ENCODE results near the gene RSPH6A. TPM values are rescaled to one million over a fixed set of nuclear protein-coding genes. Genes with fewer than 3 reads are reported as not detected.
A peak's percentile ranks its signal among the peaks of the same experiment; 100 is the strongest.

RSPH6A gene
- total RNA-seq, 4 donors from 2014 or later, result 0.54 to 3.3 TPM; not detected in 2

- TF ChIP-seq CTCF (IDR thresholded peaks at IDR 0.05), result no peak
- no peak for TF ChIP-seq POLR2A (IDR thresholded peaks at IDR 0.05)
- peaks cover 0 to 17% (median 0%) of the 10 kb centered on the region in 3 donors for H3K36me3 ChIP-seq
- H3K27ac ChIP-seq, result no peak overlapping the region
- H3K27me3 ChIP-seq, result no peaks in the 10 kb centered on the region
- H3K9me3 ChIP-seq, result no peaks in the 10 kb centered on the region
- H3K4me1 ChIP-seq, result peaks cover 0 to 17% (median 0%) of the 10 kb centered on the region in 4 donors
- no peak for DNase-seq
- peak overlapping the region in 3 of 4 donors; percentile 23 to 40 (median 38) for H3K4me3 ChIP-seq
Observed at GRCh38 chr19:45815481-45816216, 541 bp upstream of the RSPH6A start.

GRCh38 chr19:45814166-45814780 is 835 bp downstream of the RSPH6A start:
- no peak for TF ChIP-seq POLR2A (IDR thresholded peaks at IDR 0.05)
- no peak for TF ChIP-seq CTCF (IDR thresholded peaks at IDR 0.05)
- no peak overlapping the region for H3K27ac ChIP-seq
- peaks cover 0 to 23% (median 0%) of the 10 kb centered on the region in 4 donors for H3K4me1 ChIP-seq
- peaks cover 0 to 6% (median 0%) of the 10 kb centered on the region in 3 donors for H3K36me3 ChIP-seq
- no peaks in the 10 kb centered on the region for H3K27me3 ChIP-seq
- no peak overlapping the region for H3K4me3 ChIP-seq
- DNase-seq, result no peak
- H3K9me3 ChIP-seq, result no peaks in the 10 kb centered on the region

DNA sequence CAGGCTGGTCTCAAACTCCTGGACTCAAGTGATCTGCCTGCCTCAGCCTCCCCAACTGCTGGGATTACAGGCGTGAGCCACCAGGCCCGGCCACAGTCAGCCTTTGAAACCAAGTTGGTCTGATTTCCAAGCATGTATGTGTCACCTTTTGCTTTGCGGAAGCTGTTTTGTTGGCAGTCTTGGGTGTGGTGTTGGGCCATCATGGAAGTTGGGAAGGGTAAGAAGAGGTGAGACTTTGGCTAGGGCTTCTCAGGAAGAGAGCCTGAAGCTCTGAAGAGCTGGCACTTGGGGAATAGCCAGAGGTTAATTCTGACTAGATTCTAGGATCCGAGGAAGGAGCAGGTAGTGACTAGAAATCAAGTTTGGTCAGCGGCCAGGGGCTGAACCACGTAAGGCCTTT is 2.8 kb downstream of the RSPH6A start:
- H3K4me1 ChIP-seq, result peaks cover 0 to 23% (median 0%) of the 10 kb centered on the region in 4 donors
- H3K9me3 ChIP-seq, result no peaks in the 10 kb centered on the region
- DNase-seq, result no peak
- no peak overlapping the region for H3K4me3 ChIP-seq
- TF ChIP-seq CTCF (IDR thresholded peaks at IDR 0.05) (no peak), POLR2A (IDR thresholded peaks at IDR 0.05) (no peak)
- H3K27ac ChIP-seq, result no peak overlapping the region
- H3K27me3 ChIP-seq, result no peaks in the 10 kb centered on the region
- no peaks in the 10 kb centered on the region for H3K36me3 ChIP-seq

DNA sequence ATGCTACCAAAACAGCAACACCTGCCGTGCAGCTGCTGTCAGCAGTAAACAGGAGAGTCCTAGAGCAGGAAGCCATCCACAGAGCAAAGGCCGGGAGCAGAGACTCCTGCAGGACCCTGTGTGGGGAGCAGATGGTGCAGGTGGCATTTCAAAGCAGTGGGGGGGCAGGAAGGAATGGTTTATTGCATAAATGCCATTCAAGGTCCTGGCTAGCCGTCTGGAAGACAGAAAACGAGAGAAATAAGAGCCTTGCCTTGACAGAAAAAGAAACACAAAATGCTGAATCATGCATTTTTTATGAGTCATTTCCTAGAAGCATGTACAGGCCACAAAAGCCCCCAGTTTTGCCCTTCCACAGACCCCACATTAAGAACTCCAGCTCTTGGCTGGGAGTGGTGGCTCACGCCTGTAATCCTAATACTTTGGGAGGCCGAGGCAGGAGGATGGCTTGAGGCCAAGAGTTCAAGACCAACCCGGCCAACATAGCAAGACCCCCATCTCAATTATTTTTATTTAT is 5.4 kb downstream of the RSPH6A start:
- Histone ChIP-seq H3K9me3 (no peaks in the 10 kb centered on the region), H3K4me1 (peaks cover 0 to 8% (median 0%) of the 10 kb centered on the region in 4 donors), H3K27ac (no peak overlapping the region), H3K36me3 (no peaks in the 10 kb centered on the region), H3K27me3 (no peaks in the 10 kb centered on the region), H3K4me3 (no peak overlapping the region)
- TF ChIP-seq CTCF (IDR thresholded peaks at IDR 0.05) (no peak), POLR2A (IDR thresholded peaks at IDR 0.05) (no peak)
- DNase-seq, result peak in 1 of 3 donors; percentile 49

DNA sequence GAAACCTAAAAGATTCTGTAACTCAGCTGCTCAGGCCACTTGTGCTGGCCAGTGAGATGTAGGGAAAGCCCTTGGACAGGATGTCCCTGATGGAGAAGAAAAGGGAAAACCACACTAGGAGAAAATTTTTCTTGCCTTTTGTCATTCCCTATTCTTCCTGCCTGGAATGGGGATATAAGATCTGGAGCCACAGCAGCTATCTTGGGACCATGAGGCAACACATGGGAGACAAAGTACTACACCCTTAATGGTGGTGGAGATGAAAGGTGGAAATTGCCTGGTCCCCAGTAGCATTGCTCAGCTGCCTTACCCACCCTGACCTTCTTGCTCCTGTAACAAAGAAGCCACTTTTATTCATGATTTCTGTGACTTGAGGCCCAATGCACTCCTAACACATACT is 9.4 kb downstream of the RSPH6A start:
- no peaks in the 10 kb centered on the region for H3K9me3 ChIP-seq
- TF ChIP-seq CTCF (IDR thresholded peaks at IDR 0.05) (no peak), POLR2A (IDR thresholded peaks at IDR 0.05) (no peak)
- H3K4me1 ChIP-seq, result peaks cover 0 to 6% (median 0%) of the 10 kb centered on the region in 4 donors
- no peaks in the 10 kb centered on the region for H3K36me3 ChIP-seq
- DNase-seq, result no peak
- H3K4me3 ChIP-seq, result no peak overlapping the region
- no peaks in the 10 kb centered on the region for H3K27me3 ChIP-seq
- no peak overlapping the region for H3K27ac ChIP-seq
